Activated naive CD8-positive, alpha-beta T cell treated with anti-CD3 and anti-CD28 coated beads, Interleukin-2, amount 10 ng/mL, durations not matched to agents 7 days and 5 days (primary cell): ENCODE data around the gene GPR139. TPM values are rescaled to one million over a fixed set of nuclear protein-coding genes. Genes with fewer than 3 reads are reported as not detected.

Experiments used
- ATAC-seq: fragments of 150-1000 bp; cut with Tn5 transposase; one replicate; pipeline ENCODE4 v1.10.0; 2021; ENCODE audit warnings: low read depth, moderate library complexity
- POLR2A ChIA-PET: fragments of 350-600 bp; sonication (Branson Sonifier 250); formaldehyde crosslinking; loops from one replicate; lab custom pipeline; 2021; ENCODE audit warnings: antibody characterized with exemption; lab: Charles Lee
- DNase-seq: peaks from one replicate; pipeline ENCODE4 v3.0.0; 2021
- H3K27ac Mint-ChIP-seq: one replicate; pipeline ENCODE4 v1.8.0; 2022; ENCODE audit warnings: mild to moderate bottlenecking, mixed read lengths
- H3K27me3 Mint-ChIP-seq: one replicate; pipeline ENCODE4 v1.8.0; 2022; ENCODE audit warnings: mild to moderate bottlenecking, moderate library complexity, mixed read lengths
- H3K36me3 Mint-ChIP-seq: one replicate; pipeline ENCODE4 v1.8.0; 2021; ENCODE audit warnings: mild to moderate bottlenecking, mixed read lengths
- H3K4me1 Mint-ChIP-seq: one replicate; pipeline ENCODE4 v1.8.0; 2021; ENCODE audit warnings: mixed read lengths
- H3K4me3 Mint-ChIP-seq: one replicate; pipeline ENCODE4 v1.8.0; 2022; ENCODE audit warnings: mild to moderate bottlenecking, moderate library complexity, mixed read lengths
- H3K9me3 Mint-ChIP-seq: one replicate; pipeline ENCODE4 v1.8.0; 2021; ENCODE audit warnings: mixed read lengths
- total RNA-seq, 2 experiments: library from RNA; stranded (reverse); gene quantifications; one replicate each; pipeline ENCODE4 v1.2.3, GENCODE V29; 2021

The GPR139 gene
- total RNA-seq, 2 experiments from 2014 or later: not detected

DNA sequence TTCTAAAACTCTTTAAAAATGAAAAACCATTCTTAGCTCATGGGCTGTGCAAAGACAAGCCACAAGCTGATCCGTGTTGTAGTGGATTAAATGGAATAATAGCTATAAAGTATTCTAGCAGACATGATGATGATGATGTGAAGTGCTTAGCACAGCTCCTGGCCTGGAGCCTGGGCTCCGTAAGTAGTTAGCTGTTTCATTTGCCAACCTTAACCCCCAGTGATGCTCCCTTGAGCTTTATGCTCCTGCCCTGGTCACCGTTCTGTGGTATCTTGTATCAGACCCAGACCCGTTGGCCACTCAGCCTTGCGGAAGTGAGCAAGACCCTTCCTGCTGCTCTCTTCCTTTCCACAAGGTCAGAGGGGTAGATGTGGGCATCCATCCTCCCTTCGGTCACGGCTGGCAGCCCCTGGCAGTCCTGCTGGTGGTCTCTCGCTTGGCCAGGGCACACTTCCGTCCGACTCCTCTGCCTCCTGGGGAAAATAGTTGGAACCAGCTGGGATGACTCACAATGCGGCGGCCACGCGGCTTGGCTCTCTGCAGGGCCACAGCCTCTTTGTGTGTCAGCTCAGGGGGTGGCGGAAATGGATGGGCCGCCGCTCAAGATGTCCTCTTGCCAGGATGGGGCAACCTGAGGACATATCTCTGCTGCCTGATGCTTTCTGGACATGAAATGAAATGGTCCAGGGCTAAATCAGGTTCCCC is 79.1 kb downstream of the GPR139 start:
- no peaks in the 10 kb centered on the region for H3K4me1 Mint-ChIP-seq
- H3K27ac Mint-ChIP-seq: no peak overlapping the region
- no peaks in the 10 kb centered on the region for H3K27me3 Mint-ChIP-seq
- DNase-seq (no peak), ATAC-seq (no peak)
- peaks cover 1% of the 10 kb centered on the region for H3K9me3 Mint-ChIP-seq
- POLR2A ChIA-PET: no interaction called here
- no peak overlapping the region for H3K4me3 Mint-ChIP-seq
- H3K36me3 Mint-ChIP-seq: no peaks in the 10 kb centered on the region

GRCh38 chr16:19991614-19992013 is 82.1 kb downstream of the GPR139 start:
- no peaks in the 10 kb centered on the region for H3K36me3 Mint-ChIP-seq
- no peak overlapping the region for H3K27ac Mint-ChIP-seq
- H3K27me3 Mint-ChIP-seq: no peaks in the 10 kb centered on the region
- no peak for ATAC-seq
- H3K4me3 Mint-ChIP-seq: no peak overlapping the region
- H3K4me1 Mint-ChIP-seq: no peaks in the 10 kb centered on the region
- H3K9me3 Mint-ChIP-seq: peaks cover 1% of the 10 kb centered on the region
- POLR2A ChIA-PET: no interaction called here
- no peak for DNase-seq

- Mint-ChIP-seq H3K36me3 (no peaks in the 10 kb centered on the region), H3K27me3 (no peaks in the 10 kb centered on the region), H3K9me3 (no peaks in the 10 kb centered on the region), H3K4me1 (no peaks in the 10 kb centered on the region), H3K4me3 (no peak overlapping the region), H3K27ac (no peak overlapping the region)
- no peak for ATAC-seq
- POLR2A ChIA-PET: no interaction called here
- no peak for DNase-seq
Measured at GRCh38 chr16:19984135-19984534, 89.6 kb downstream of the GPR139 start.

Other genes with a start within 250 kb of the GPR139 start
- gene GPRC5B, start 189.0 kb downstream of the GPR139 start, total RNA-seq: under 1 TPM in 1 of 2 experiments, not detected in 1; 0.09 TPM